ENCODE results near the gene CXXC5. TPM values are rescaled to one million over a fixed set of nuclear protein-coding genes. Genes with fewer than 3 reads are reported as not detected.

CXXC5 gene
- total and polyA plus RNA-seq, 2 experiments from 2014 or later: 90.9 to 106 TPM

GRCh38 chr5:139692679-139693308 is 44.6 kb downstream of the CXXC5 start:
- H3K27ac ChIP-seq: no peak overlapping the region
- H3K36me3 ChIP-seq (replicated peaks; ENCODE audit: insufficient read depth, low read depth): no peaks in the 10 kb centered on the region
- no peaks in the 10 kb centered on the region for H3K9me3 ChIP-seq (ENCODE audit: low read depth)
- H2AFZ ChIP-seq: no peak overlapping the region
- no peak for DNase-seq (ENCODE audit: low spot score)
- H3K4me2 ChIP-seq: no peak overlapping the region
- no peaks in the 10 kb centered on the region for H3K79me2 ChIP-seq
- no peaks in the 10 kb centered on the region for H3K9me2 ChIP-seq (replicated peaks; ENCODE audit: insufficient read depth)
- WGBS (ENCODE audit: low lambda C conversion rate, missing lambda C conversion rate): 68% methylated on average over 8 of the region's 8 CpGs
- no peaks in the 10 kb centered on the region for H4K20me1 ChIP-seq (ENCODE audit: insufficient read depth, poor library complexity, severe bottlenecking)
- TF ChIP-seq EZH2phosphoT487 (IDR thresholded peaks at IDR 0.05; ENCODE audit: low read depth, severe bottlenecking, unreplicated experiment): no peak
- TF ChIP-seq CTCF (IDR thresholded peaks at IDR 0.05; ENCODE audit: poor library complexity): no peak
- no peak for TF ChIP-seq EZH2 (IDR thresholded peaks at IDR 0.05; ENCODE audit: borderline replicate concordance)
- no peaks in the 10 kb centered on the region for H3K27me3 ChIP-seq
- H3K4me1 ChIP-seq (ENCODE audit: insufficient read depth): peaks cover 51% of the 10 kb centered on the region
- no peak overlapping the region for H3K4me3 ChIP-seq

- 84% methylated on average over 3 of the region's 3 CpGs for WGBS (ENCODE audit: low lambda C conversion rate, missing lambda C conversion rate)
- Histone ChIP-seq H3K9me2 (replicated peaks; ENCODE audit: insufficient read depth) (no peaks in the 10 kb centered on the region), H3K4me2 (no peak overlapping the region), H3K4me1 (ENCODE audit: insufficient read depth) (peaks cover 59% of the 10 kb centered on the region), H3K36me3 (replicated peaks; ENCODE audit: insufficient read depth, low read depth) (no peaks in the 10 kb centered on the region), H3K9me3 (ENCODE audit: low read depth) (no peaks in the 10 kb centered on the region), H3K27me3 (no peaks in the 10 kb centered on the region), H3K4me3 (no peak overlapping the region), H2AFZ (no peak overlapping the region), H4K20me1 (ENCODE audit: insufficient read depth, poor library complexity, severe bottlenecking) (no peaks in the 10 kb centered on the region), H3K79me2 (no peaks in the 10 kb centered on the region), H3K27ac (peak overlapping the region; percentile 61)
- TF ChIP-seq EZH2phosphoT487 (IDR thresholded peaks at IDR 0.05; ENCODE audit: low read depth, severe bottlenecking, unreplicated experiment) (no peak), EZH2 (IDR thresholded peaks at IDR 0.05; ENCODE audit: borderline replicate concordance) (no peak)
- no peak for DNase-seq (ENCODE audit: low spot score)
These were observed 45.7 kb downstream of the CXXC5 start for GRCh38 chr5:139693676-139694364.

GRCh38 chr5:139694556-139695177 is 46.5 kb downstream of the CXXC5 start:
- H3K4me1 ChIP-seq (ENCODE audit: insufficient read depth): peaks cover 54% of the 10 kb centered on the region
- WGBS (ENCODE audit: low lambda C conversion rate, missing lambda C conversion rate): 26% methylated on average over 1 of the region's 1 CpG
- H3K4me2 ChIP-seq: no peak overlapping the region

More at GRCh38 chr5:139694556-139695177, 46.5 kb downstream of the CXXC5 start:
- H3K9me3 ChIP-seq (ENCODE audit: low read depth): no peaks in the 10 kb centered on the region
- no peaks in the 10 kb centered on the region for H3K79me2 ChIP-seq
- no peak overlapping the region for H3K4me3 ChIP-seq
- no peaks in the 10 kb centered on the region for H3K9me2 ChIP-seq (replicated peaks; ENCODE audit: insufficient read depth)
- H2AFZ ChIP-seq: no peak overlapping the region
- H3K27me3 ChIP-seq: no peaks in the 10 kb centered on the region
- TF ChIP-seq CTCF (IDR thresholded peaks at IDR 0.05; ENCODE audit: poor library complexity) (no peak), EZH2phosphoT487 (IDR thresholded peaks at IDR 0.05; ENCODE audit: low read depth, severe bottlenecking, unreplicated experiment) (no peak), EZH2 (IDR thresholded peaks at IDR 0.05; ENCODE audit: borderline replicate concordance) (no peak)
- H3K27ac ChIP-seq: peak overlapping the region; percentile 61
- H4K20me1 ChIP-seq (ENCODE audit: insufficient read depth, poor library complexity, severe bottlenecking): no peaks in the 10 kb centered on the region
- no peaks in the 10 kb centered on the region for H3K36me3 ChIP-seq (replicated peaks; ENCODE audit: insufficient read depth, low read depth)
- no peak for DNase-seq (ENCODE audit: low spot score)
